Stimulated activated CD8-positive, alpha-beta memory T cell treated with anti-CD3 and anti-CD28 coated beads, Interleukin-2, amount 100 ng/mL, for 1 hour (primary cell): ENCODE measurements around the gene RAP1B.

Experiments used
- DNase-seq, 2 donors: peaks; one replicate each; pipeline ENCODE4 v3.0.0-alpha.2; 2020; ENCODE audit warnings: low read depth in 2 of 2

The RAP1B gene

DNA sequence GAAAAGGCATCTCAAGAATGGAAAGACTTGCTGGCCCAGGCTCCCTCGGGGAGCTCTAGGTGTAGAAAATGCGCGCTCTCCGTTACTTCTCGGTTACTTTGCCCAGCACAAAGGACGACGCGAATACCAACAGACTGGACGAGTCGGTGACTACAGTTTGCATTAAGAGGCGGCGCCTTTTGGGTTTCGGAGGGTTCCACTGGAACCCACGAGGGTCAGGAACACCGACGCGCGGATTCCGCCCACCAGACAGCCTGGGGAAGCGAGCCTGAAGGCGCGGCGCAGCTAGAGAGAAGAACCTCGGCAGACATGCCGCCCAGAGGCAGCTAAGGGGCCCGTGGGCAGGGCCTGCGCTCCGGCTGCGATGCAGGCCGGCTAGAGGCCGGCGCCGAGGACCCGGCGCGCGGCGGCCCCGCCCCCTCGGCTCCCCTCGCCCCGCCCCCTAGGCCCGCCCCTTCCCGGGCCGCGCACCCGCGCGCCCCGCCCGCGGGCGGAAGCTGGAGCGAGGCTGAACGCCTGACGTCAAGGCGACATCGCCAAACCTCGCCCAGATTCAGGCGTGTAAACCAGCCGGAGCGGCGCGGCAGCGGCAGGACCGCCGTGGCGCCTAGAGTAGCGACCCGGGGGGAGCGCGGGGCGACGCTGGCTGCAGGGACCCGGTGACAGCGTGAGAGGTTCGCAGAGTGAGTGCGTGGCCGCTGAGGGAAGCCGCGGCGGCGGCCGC, at the start of gene RAP1B:
TSS of gene RAP1B (plus strand) at position 530 of the 724 bp plus-strand sequence. CDS start 37,826 bp downstream, outside the sequence.
- DNase-seq, result peak; percentile 73 to 80

GRCh38 chr12:68561830-68562229, 48.9 kb upstream of the RAP1B start:
- DNase-seq, result no peak

GRCh38 chr12:68564166-68564565, 46.5 kb upstream of the RAP1B start:
- no peak for DNase-seq

DNA sequence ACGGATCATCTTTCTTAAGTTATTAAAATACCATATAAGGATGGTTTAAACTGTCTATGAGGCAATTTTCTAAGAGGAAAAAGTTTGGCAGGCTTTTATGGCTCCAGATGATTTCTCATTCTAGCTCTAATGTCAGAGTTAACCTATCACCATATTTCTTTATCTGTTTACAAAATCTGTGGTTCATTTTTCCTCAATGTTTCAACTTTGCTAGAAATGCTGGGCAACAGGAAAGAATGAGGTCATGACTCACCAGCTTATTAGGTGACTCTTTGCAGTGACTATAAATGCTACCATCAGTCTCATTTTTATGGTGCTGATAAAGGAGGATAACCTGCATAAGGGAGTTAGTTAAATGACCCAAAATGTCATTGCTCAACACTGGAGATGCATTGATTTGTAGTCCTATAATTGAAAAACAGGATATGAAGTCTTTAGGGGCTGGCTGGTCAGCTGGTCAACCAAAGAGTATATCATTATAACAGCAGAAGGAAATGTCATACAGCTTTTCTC, 45.3 kb upstream of the RAP1B start:
- no peak for DNase-seq

- DNase-seq, result no peak
Observed at GRCh38 chr12:68568922-68569569, 41.7 kb upstream of the RAP1B start.

DNA sequence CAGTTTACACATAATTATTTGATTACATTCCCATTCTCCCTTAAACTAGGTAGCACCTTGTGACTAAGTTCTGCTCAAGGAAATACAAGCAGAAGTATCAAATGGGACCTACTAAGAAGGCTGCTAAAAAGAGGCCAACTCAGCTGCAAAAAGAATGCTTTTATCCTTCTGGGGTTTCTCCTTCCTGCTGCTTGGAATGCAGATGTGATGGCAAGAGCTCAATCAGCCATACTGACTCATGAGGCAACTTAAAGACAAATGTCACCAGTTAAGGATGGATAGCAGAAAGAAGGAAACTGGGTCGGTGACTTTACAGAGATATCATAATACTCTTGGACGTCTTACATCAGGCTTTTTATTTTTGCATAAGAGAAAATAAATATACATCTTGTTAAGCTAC, 38.0 kb upstream of the RAP1B start:
- DNase-seq, result no peak

- DNase-seq, result no peak
Observed at GRCh38 chr12:68573406-68573805, 37.3 kb upstream of the RAP1B start.

- DNase-seq, result no peak
Observed at GRCh38 chr12:68577949-68578348, 32.8 kb upstream of the RAP1B start.

GRCh38 chr12:68578765-68579164, 31.9 kb upstream of the RAP1B start:
- DNase-seq, result no peak

- DNase-seq, result no peak
Observed at GRCh38 chr12:68579254-68579653, 31.4 kb upstream of the RAP1B start.

GRCh38 chr12:68580911-68581310, 29.8 kb upstream of the RAP1B start:
- no peak for DNase-seq

DNA sequence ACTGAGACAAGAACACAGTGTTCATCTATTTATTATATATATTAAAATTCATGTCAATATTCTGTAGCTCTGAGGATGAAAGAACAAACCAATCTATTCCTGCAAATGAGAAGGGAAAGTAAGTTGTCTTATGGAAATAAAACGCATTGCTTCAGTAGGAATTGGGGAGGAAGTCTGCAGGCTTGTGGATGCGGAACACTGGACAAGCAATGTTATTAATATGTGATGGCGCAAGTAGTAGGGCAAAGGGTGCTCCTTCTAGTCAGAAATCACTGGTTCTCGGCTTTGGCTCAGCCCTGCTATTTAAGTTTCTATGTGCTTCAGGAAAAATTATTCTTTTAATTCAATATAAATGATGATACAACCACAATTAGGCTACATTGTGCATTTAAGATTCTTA, 28.8 kb upstream of the RAP1B start:
- no peak for DNase-seq

- DNase-seq, result no peak
Observed at GRCh38 chr12:68585966-68586365, 24.7 kb upstream of the RAP1B start.

DNA sequence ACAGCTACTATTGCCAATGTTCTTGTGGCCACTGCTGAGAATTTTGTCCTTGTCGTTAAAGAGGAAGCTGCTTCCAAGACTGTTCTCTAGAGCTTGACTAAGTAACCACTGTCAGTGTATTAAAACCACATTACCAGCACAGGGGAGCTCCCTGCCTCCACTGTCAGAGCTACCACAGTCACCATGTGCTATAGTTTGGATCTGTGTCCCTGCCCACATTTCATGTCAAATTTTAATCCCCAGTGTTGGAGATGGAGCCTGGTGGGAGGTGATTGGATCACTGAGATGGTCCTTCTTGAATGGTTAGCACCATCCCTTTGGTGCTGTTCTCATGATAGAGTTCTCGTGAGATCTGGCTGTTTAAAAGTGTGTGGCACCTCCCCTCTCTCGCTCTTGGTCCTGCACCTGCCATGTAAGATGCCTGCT, 23.2 kb upstream of the RAP1B start:
- peak in 1 of 2 donors; percentile 9 for DNase-seq

- DNase-seq, result no peak
Observed at GRCh38 chr12:68589194-68589593, 21.5 kb upstream of the RAP1B start.

DNA sequence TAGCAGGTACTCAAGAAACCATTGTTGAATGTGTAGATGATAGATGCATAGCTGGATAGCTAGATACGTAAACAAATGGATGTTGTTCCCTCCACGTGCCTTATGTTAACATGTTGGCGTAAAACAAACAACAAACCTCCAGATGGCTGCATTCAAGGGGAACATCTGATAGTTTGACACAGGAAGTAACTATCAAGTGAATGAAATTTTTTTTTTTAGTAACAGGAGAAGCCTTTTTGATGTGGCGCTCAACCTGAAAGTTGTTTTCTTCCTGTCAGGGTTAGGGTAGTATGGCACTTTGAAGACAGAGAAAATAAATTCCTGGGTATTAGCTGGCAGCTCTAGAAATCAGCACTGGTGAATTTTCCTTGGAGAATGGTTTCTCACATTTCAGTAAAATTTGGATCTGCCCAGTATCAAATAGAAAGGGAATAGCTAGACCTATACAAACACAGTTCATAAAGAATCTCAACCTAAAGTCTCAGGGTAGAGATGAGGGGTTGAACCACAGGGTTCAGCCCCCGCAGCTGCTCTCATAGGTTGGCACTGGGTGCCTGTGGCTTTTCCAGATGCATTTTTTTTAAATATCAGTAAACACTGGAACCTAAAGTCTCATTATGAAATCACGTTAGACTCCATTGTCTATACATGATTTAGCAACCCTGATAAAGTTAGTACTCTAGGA, 18.8 kb upstream of the RAP1B start:
- no peak for DNase-seq

- DNase-seq, result no peak
Observed at GRCh38 chr12:68595241-68595640, 15.5 kb upstream of the RAP1B start.

DNA sequence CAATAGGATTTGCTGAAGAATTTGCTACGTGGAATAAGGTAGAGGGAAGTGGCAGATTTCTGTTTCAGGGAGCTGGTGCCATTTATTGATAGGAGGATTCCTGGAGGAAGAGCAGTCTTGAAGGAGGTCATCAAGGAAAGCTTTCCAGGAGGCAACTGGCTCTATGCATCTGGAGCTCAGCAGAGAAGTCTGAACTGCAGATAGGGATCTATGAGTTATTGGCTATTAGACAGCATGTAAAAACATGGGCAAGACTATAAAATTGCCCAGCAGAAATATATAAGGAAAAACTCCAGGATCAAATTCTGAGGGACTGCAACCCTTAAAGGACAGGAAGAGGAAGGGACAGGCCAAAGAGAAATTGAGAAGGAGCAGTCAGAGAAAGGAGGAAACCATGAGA, 8.9 kb upstream of the RAP1B start:
- no peak for DNase-seq

DNA sequence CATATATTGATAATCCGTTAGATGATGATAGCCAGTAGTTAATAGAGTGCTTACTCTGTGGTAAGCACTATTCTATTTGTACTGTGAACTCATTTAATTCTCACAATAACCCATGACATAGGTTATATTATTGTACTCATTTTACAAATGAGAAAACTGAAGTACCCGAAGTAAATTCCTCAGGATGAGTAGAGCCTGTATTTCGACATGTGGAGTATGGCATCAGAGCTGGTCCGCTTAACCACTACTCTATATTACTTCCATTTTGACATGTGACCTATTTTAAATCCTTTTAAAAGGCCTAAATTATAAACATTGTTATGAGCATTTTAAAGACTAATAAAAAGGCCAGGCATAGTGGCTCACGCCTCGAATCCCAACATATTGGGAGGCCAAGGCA, 8.0 kb upstream of the RAP1B start:
- DNase-seq, result no peak

DNA sequence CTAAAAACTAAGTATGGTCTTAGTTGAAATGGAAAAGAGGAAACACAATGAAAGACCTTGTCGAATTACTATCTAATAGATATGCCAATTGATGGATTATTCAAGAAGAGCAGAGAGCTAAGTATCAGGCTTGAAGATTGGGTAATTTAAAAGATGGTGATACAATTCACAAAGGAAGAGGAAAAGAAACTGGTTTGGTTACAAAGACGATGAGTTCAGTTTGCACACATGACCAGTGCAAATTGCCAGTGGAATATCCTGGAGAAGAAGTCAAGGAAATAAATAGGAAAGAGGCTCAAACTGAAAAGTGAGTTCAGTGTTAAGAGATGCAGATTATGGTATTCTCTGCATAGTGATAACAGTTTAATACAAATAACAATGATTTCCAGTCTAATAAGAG, 2.5 kb upstream of the RAP1B start:
- no peak for DNase-seq

- no peak for DNase-seq
Observed at GRCh38 chr12:68609998-68610369, 715 bp upstream of the RAP1B start.

DNA sequence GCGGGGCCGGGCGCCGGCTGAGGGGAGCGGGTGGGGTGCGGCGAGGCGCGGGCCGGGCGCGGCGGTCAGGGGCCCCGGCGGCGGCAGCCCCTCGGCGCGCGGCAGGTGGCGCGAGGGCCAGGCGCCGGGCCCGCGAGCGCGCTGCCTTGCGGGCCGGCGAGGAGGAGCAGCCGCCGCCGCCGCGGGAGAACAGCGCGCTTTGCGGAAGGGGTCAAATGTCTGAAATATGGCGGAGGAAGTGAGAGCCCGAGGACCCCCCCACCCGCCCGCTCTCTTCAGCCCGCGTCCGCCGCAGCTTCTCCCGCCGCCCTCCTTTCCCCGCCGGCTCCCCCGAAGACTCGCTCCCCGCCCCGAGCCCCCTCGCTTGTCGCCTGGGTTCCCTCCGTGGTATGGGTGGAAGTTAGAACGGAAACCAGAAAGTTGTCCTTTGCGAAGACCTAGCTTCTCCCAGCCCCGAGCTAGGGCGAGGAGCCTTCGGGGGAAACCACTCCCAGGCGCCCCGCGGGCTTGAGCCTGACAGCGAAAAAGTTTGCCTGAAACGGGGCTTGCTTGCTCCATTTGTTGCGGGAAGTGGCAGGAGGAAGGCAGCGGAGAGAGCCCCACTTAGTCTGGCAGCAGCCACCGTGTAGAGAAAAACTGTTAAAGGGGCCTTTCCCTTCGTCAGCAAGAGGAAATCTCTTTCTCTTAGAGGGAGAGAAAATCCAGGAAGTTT, 551 bp downstream of the RAP1B start:
- no peak for DNase-seq
